Measurements from ENCODE around the gene RBM45. TPM values are rescaled to one million over a fixed set of nuclear protein-coding genes. Genes with fewer than 3 reads are reported as not detected.

RBM45 gene
- total RNA-seq, 5 donors from 2014 or later (not counting 1 experiment from before 2014, with no cell fraction given), result 9.2 to 17.7 (median 15.6) TPM

DNA sequence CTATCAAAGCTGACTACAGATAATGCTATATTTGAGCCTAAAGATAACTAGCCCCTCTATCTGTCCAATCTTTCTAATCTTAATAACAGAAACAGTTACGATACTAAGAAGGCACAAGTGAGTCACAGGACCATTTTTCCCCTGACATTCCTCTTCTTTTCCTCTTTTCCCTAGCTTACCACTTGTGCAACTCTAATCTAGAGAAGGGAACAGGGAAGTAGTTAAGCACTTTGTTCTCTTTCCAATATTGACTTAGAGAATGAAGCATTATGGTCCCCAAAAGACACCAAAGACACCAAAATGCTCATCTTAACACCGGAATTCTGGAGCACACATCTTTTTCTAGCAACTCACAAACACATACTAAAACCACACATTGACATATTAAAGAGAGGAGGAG, 41.4 kb upstream of the RBM45 start:
- DNase-seq (no peak), ATAC-seq (replicated peaks in 1 of 4) (no peak)
- Mint-ChIP-seq H3K9me3 (peaks cover 0 to 3% (median 0%) of the 10 kb centered on the region in 3 donors), H3K4me1 (peaks cover 7 to 11% (median 11%) of the 10 kb centered on the region in 3 donors), H3K4me3 (peak overlapping the region in 1 of 3 donors; percentile 31), H3K27me3 (peaks cover 49 to 52% of the 10 kb centered on the region in 2 donors), H3K36me3 (no peaks in the 10 kb centered on the region), H3K27ac (no peak overlapping the region)
- ChIA-PET CTCF (no interaction called here), POLR2A (no interaction called here)
- H3K36me3 ChIP-seq (ENCODE audit: control insufficient read depth in 2 of 2, extremely low read depth in 1 of 2, insufficient read depth in 1 of 2, low read length in 1 of 2), result no peaks in the 10 kb centered on the region
- peaks cover 6 to 26% of the 10 kb centered on the region in 2 experiments for H3K27me3 ChIP-seq (replicated peaks in 1 of 2; ENCODE audit: control insufficient read depth in 2 of 2, extremely low read depth in 1 of 2, insufficient read depth in 2 of 2, low read length in 1 of 2)
- H3K4me1 ChIP-seq (ENCODE audit: control insufficient read depth in 1 of 2, extremely low read depth in 1 of 2, insufficient read depth in 2 of 2, low read length in 2 of 2), result peaks cover 0 to 10% of the 10 kb centered on the region in 2 experiments
- WGBS (ENCODE audit: insufficient coverage), result no CpG with 5 or more reads among the region's 2 CpGs
- no peak overlapping the region for H3K4me3 ChIP-seq (ENCODE audit: control insufficient read depth in 1 of 2, extremely low read depth in 1 of 2, low read length in 1 of 2)
- no peak overlapping the region for H3K27ac ChIP-seq (ENCODE audit: low read length)
- H3K9me3 ChIP-seq, result no peaks in the 10 kb centered on the region

GRCh38 chr2:178072000-178072382, 40.2 kb upstream of the RBM45 start:
- Histone ChIP-seq H3K27ac (ENCODE audit: low read length) (no peak overlapping the region), H3K27me3 (replicated peaks in 1 of 2; ENCODE audit: control insufficient read depth in 2 of 2, extremely low read depth in 1 of 2, insufficient read depth in 2 of 2, low read length in 1 of 2) (peaks cover 6 to 21% of the 10 kb centered on the region in 2 experiments), H3K4me3 (ENCODE audit: control insufficient read depth in 1 of 2, extremely low read depth in 1 of 2, low read length in 1 of 2) (no peak overlapping the region), H3K9me3 (no peaks in the 10 kb centered on the region), H3K4me1 (ENCODE audit: control insufficient read depth in 1 of 2, extremely low read depth in 1 of 2, insufficient read depth in 2 of 2, low read length in 2 of 2) (peaks cover 0 to 10% of the 10 kb centered on the region in 2 experiments), H3K36me3 (ENCODE audit: control insufficient read depth in 2 of 2, extremely low read depth in 1 of 2, insufficient read depth in 1 of 2, low read length in 1 of 2) (no peaks in the 10 kb centered on the region)
- DNase-seq (no peak), ATAC-seq (replicated peaks in 1 of 4) (no peak)
- POLR2A ChIA-PET, result no interaction called here
- Mint-ChIP-seq H3K9me3 (peaks cover 0 to 3% (median 0%) of the 10 kb centered on the region in 3 donors), H3K27ac (no peak overlapping the region), H3K27me3 (peaks cover 48 to 50% of the 10 kb centered on the region in 2 donors), H3K4me3 (no peak overlapping the region), H3K4me1 (peaks cover 7 to 11% (median 11%) of the 10 kb centered on the region in 3 donors), H3K36me3 (no peaks in the 10 kb centered on the region)
- WGBS (ENCODE audit: insufficient coverage), result 84% methylated on average over 11 of the region's 11 CpGs
- CTCF ChIA-PET, result no interaction called here

- peaks cover 45 to 52% of the 10 kb centered on the region in 2 donors for H3K27me3 Mint-ChIP-seq
- H3K9me3 Mint-ChIP-seq, result peaks cover 0 to 7% (median 0%) of the 10 kb centered on the region in 3 donors
- Histone ChIP-seq H3K36me3 (ENCODE audit: control insufficient read depth in 2 of 2, extremely low read depth in 1 of 2, insufficient read depth in 1 of 2, low read length in 1 of 2) (no peaks in the 10 kb centered on the region), H3K27me3 (replicated peaks in 1 of 2; ENCODE audit: control insufficient read depth in 2 of 2, extremely low read depth in 1 of 2, insufficient read depth in 2 of 2, low read length in 1 of 2) (peaks cover 6 to 21% of the 10 kb centered on the region in 2 experiments), H3K4me1 (ENCODE audit: control insufficient read depth in 1 of 2, extremely low read depth in 1 of 2, insufficient read depth in 2 of 2, low read length in 2 of 2) (peaks cover 0 to 10% of the 10 kb centered on the region in 2 experiments), H3K9me3 (no peaks in the 10 kb centered on the region), H3K4me3 (ENCODE audit: control insufficient read depth in 1 of 2, extremely low read depth in 1 of 2, low read length in 1 of 2) (peak within 1 kb of the TSS in 1 of 2 donors; percentile 54), H3K27ac (ENCODE audit: low read length) (no peak within 1 kb of the TSS)
- H3K36me3 Mint-ChIP-seq, result no peaks in the 10 kb centered on the region
- DNase-seq, result peak in 19 of 35 experiments; percentile 0 to 19 (median 6)
- ChIA-PET POLR2A (no interaction called here), CTCF (no interaction called here)
- H3K27ac Mint-ChIP-seq, result no peak within 1 kb of the TSS
- H3K4me3 Mint-ChIP-seq, result peak within 1 kb of the TSS in 1 of 3 donors; percentile 53
- ATAC-seq (replicated peaks in 1 of 4), result peak; percentile 45 to 59 (median 53)
- 10% methylated on average over 36 of the region's 44 CpGs for WGBS (ENCODE audit: insufficient coverage)
- H3K4me1 Mint-ChIP-seq, result peaks cover 7 to 11% (median 11%) of the 10 kb centered on the region in 3 donors
Measured at GRCh38 chr2:178072383-178073301, 39.6 kb upstream of the RBM45 start, which contains the start of gene PDE11A. PDE11A (minus strand) TSS chr2:178072777; CDS start chr2:178072437, 340 bp downstream.

- 75% methylated on average over 1 of the region's 8 CpGs for WGBS (ENCODE audit: insufficient coverage)
- POLR2A ChIA-PET, result no interaction called here
Measured at GRCh38 chr2:178074123-178075005, 37.9 kb upstream of the RBM45 start.

DNA sequence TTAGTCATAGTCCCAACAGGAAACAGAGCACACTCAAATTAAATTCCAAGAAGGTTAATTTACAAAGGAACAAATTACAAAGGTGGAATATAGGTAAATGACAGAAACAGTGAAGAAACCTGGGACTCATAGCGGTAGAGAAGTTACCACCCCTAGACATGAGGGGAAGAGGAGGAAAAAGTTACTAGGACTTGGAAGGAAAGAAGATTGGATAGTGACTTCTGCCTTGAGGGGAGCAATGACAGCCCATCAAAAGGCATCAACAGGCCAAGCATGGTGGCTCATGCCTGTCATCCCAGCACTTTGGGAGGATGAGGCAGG, 37.3 kb upstream of the RBM45 start:
- no peak for ATAC-seq (replicated peaks in 1 of 4)
- H3K9me3 ChIP-seq, result no peaks in the 10 kb centered on the region
- ChIA-PET CTCF (no interaction called here), POLR2A (no interaction called here)
- Mint-ChIP-seq H3K27me3 (peaks cover 41 to 46% of the 10 kb centered on the region in 2 donors), H3K4me3 (no peak overlapping the region), H3K4me1 (peaks cover 7 to 11% (median 11%) of the 10 kb centered on the region in 3 donors), H3K9me3 (peaks cover 0 to 7% (median 0%) of the 10 kb centered on the region in 3 donors), H3K36me3 (no peaks in the 10 kb centered on the region), H3K27ac (no peak overlapping the region)
- H3K27ac ChIP-seq (ENCODE audit: low read length), result no peak overlapping the region
- no peak for DNase-seq
- WGBS (ENCODE audit: insufficient coverage), result 100% methylated on average over 1 of the region's 1 CpG
- H3K27me3 ChIP-seq (replicated peaks in 1 of 2; ENCODE audit: control insufficient read depth in 2 of 2, extremely low read depth in 1 of 2, insufficient read depth in 2 of 2, low read length in 1 of 2), result peaks cover 6 to 21% of the 10 kb centered on the region in 2 experiments
- no peaks in the 10 kb centered on the region for H3K36me3 ChIP-seq (ENCODE audit: control insufficient read depth in 2 of 2, extremely low read depth in 1 of 2, insufficient read depth in 1 of 2, low read length in 1 of 2)
- peaks cover 0 to 10% of the 10 kb centered on the region in 2 experiments for H3K4me1 ChIP-seq (ENCODE audit: control insufficient read depth in 1 of 2, extremely low read depth in 1 of 2, insufficient read depth in 2 of 2, low read length in 2 of 2)
- no peak overlapping the region for H3K4me3 ChIP-seq (ENCODE audit: control insufficient read depth in 1 of 2, extremely low read depth in 1 of 2, low read length in 1 of 2)

More at GRCh38 chr2:178074123-178075005, 37.9 kb upstream of the RBM45 start:
- Histone ChIP-seq H3K27me3 (replicated peaks in 1 of 2; ENCODE audit: control insufficient read depth in 2 of 2, extremely low read depth in 1 of 2, insufficient read depth in 2 of 2, low read length in 1 of 2) (peaks cover 6 to 21% of the 10 kb centered on the region in 2 experiments), H3K9me3 (no peaks in the 10 kb centered on the region), H3K27ac (ENCODE audit: low read length) (no peak overlapping the region), H3K4me1 (ENCODE audit: control insufficient read depth in 1 of 2, extremely low read depth in 1 of 2, insufficient read depth in 2 of 2, low read length in 2 of 2) (peaks cover 0 to 10% of the 10 kb centered on the region in 2 experiments), H3K4me3 (ENCODE audit: control insufficient read depth in 1 of 2, extremely low read depth in 1 of 2, low read length in 1 of 2) (no peak overlapping the region), H3K36me3 (ENCODE audit: control insufficient read depth in 2 of 2, extremely low read depth in 1 of 2, insufficient read depth in 1 of 2, low read length in 1 of 2) (no peaks in the 10 kb centered on the region)
- Mint-ChIP-seq H3K9me3 (peaks cover 0 to 7% (median 0%) of the 10 kb centered on the region in 3 donors), H3K27me3 (peaks cover 41 to 46% of the 10 kb centered on the region in 2 donors), H3K4me1 (peaks cover 7 to 11% (median 11%) of the 10 kb centered on the region in 3 donors), H3K36me3 (no peaks in the 10 kb centered on the region), H3K27ac (no peak overlapping the region), H3K4me3 (no peak overlapping the region)
- CTCF ChIA-PET, result no interaction called here
- ATAC-seq (replicated peaks in 1 of 4) (no peak), DNase-seq (no peak)

DNA sequence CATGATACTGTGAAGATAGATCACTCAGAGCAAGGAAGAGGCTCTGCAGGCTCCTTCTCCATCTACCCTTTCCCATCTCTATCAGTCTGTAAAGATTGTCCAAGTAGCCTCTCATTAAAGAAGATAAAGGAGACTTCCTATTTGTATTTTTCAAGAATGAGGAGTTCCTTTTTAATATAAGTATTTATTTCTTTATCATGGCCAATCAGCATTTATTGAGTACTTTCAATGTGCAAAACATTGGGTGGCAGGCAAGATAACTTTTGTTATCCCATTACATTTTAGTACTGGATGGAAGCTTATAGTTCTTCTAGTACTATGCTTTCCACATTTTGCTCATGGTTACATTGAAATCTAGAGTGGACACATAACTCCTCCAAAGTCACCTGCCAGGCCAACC, 36.1 kb upstream of the RBM45 start:
- Mint-ChIP-seq H3K27ac (no peak overlapping the region), H3K36me3 (no peaks in the 10 kb centered on the region), H3K4me3 (no peak overlapping the region), H3K4me1 (peaks cover 7 to 11% (median 11%) of the 10 kb centered on the region in 3 donors), H3K9me3 (peaks cover 0 to 5% (median 0%) of the 10 kb centered on the region in 3 donors), H3K27me3 (peaks cover 35 to 42% of the 10 kb centered on the region in 2 donors)
- DNase-seq, result no peak
- ChIA-PET CTCF (no interaction called here), POLR2A (no interaction called here)
- H3K4me1 ChIP-seq (ENCODE audit: control insufficient read depth in 1 of 2, extremely low read depth in 1 of 2, insufficient read depth in 2 of 2, low read length in 2 of 2), result peaks cover 0 to 10% of the 10 kb centered on the region in 2 experiments
- H3K4me3 ChIP-seq (ENCODE audit: control insufficient read depth in 1 of 2, extremely low read depth in 1 of 2, low read length in 1 of 2), result no peak overlapping the region
- peaks cover 3 to 21% of the 10 kb centered on the region in 2 experiments for H3K27me3 ChIP-seq (replicated peaks in 1 of 2; ENCODE audit: control insufficient read depth in 2 of 2, extremely low read depth in 1 of 2, insufficient read depth in 2 of 2, low read length in 1 of 2)
- no peak for ATAC-seq (replicated peaks in 1 of 4)
- H3K36me3 ChIP-seq (ENCODE audit: control insufficient read depth in 2 of 2, extremely low read depth in 1 of 2, insufficient read depth in 1 of 2, low read length in 1 of 2), result no peaks in the 10 kb centered on the region
- H3K9me3 ChIP-seq, result no peaks in the 10 kb centered on the region
- no peak overlapping the region for H3K27ac ChIP-seq (ENCODE audit: low read length)
